B cell (primary cell): Measurements from ENCODE around the gene TTC27.

Experiments
- CTCF ChIP-seq: fragments of 200-600 bp; IDR thresholded peaks from one replicate; pipeline ENCODE4 v1.8.0; 2022; ENCODE audit warnings: antibody characterized with exemption, mild to moderate bottlenecking
- EZH2 ChIP-seq: IDR thresholded peaks from 2 replicates; pipeline ENCODE4 v1.6.1; 2012; ENCODE audit warnings: borderline replicate concordance, low read depth, mild to moderate bottlenecking, moderate library complexity, low read length; ENCODE audit not compliant: insufficient read depth, poor library complexity, severe bottlenecking

- TF ChIP-seq EZH2 (no peak), CTCF (no peak)
These were observed 149.9 kb downstream of the TTC27 start for GRCh38 chr2:32777714-32778113.
